22Rv1 (cell line): ENCODE data around the gene PTPDC1.

Source experiments
- H3K27ac ChIP-seq: fragments of 450-650 bp; 2 replicates; pipeline ENCODE4 v1.5.1; 2017
- CTCF ChIP-seq: fragments of 450-650 bp; IDR thresholded peaks from 2 replicates; pipeline ENCODE4 v1.5.1; 2017; ENCODE audit warnings: mild to moderate bottlenecking
- ZFX ChIP-seq: fragments of 450-650 bp; IDR thresholded peaks from 2 replicates; pipeline ENCODE4 v1.6.1; 2017; ENCODE audit warnings: antibody characterized with exemption, borderline replicate concordance

PTPDC1 gene

DNA sequence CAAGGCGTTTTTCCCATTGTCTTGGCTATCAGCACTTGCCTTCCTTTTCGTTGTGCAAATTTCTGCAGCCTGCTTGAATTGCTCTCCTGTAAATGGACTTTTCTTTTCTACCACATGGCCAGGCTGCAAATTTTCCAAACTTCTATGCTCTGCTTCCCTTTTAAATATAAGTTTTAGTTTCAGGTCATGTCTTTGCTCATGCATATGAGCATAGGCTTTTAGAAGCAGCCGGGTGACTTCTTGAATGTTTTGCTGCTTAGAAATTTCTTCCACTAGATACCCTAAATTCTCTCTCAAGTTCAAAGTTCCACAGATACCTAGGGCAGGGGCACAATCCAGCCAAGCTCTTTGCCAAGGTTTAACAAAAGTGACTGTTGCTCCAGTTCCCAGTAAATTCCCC lies 22.4 kb upstream of the PTPDC1 start:
- TF ChIP-seq ZFX (no peak), CTCF (no peak)
- no peak overlapping the region for H3K27ac ChIP-seq

GRCh38 chr9:94065535-94065961 lies 18.7 kb upstream of the PTPDC1 start:
- TF ChIP-seq CTCF (peak; percentile 90), ZFX (no peak)
- H3K27ac ChIP-seq = no peak overlapping the region

DNA sequence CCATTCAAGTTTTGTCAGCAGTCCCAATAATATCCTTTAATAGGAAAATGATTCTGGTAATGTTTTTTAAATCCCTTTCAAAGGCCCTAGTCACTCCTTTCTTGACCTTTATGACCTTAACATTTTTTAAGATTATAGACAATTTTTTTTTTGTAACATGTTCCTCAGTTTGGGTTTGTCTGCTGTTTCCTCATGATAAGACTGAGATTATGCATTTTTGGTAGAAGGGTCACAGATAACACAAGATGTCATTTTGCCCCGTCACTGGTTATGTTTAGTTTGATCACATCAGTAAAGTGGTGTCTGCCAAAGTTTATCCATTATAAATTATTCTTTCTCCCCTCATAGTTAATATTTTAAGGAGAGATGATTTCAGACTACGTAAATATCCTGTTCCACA lies 16.0 kb upstream of the PTPDC1 start:
- TF ChIP-seq ZFX (no peak), CTCF (no peak)
- H3K27ac ChIP-seq = no peak overlapping the region

DNA sequence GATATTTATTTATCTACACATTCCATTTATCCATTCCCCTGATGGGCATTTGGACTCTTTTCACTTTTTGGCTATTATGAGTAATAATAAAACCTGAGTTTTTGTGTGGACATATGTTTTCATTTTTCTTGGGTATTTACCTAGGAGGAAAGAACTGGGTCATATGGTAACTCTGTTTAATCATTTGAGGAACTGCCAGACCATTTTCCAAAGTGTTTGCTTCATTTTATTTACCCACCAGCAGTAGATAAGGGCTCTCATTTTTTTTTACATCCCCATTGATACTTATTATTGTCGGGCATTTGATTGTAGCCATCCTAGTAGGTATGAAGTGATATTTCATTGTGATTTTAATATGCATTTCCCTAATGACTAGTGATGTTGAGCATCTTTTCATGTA lies 7.7 kb upstream of the PTPDC1 start:
- H3K27ac ChIP-seq = no peak overlapping the region
- no peak for TF ChIP-seq ZFX
- no peak for TF ChIP-seq CTCF

GRCh38 chr9:94078086-94078485 lies 6.2 kb upstream of the PTPDC1 start:
- no peak overlapping the region for H3K27ac ChIP-seq
- TF ChIP-seq ZFX (no peak), CTCF (no peak)

DNA sequence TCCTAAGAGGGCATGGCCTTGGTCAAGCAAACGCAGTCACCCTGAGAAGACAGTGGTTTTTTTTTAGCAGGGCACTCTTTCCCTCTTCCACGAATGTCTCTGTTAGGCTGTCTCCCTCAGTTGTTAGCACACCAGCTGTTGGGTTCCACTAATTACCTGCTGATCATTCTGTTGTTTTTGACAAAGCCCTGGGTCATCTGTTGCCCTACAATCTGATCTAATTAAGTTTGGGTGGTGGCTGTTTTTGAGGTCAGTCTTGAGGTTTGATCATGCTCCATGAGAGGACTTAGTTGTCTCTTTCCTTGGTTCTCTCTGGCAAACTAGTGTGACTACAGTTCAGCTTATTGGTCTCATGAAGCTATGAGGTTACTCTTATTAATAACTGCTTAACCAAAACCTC lies 5.0 kb upstream of the PTPDC1 start:
- no peak overlapping the region for H3K27ac ChIP-seq
- TF ChIP-seq CTCF (no peak), ZFX (no peak)

DNA sequence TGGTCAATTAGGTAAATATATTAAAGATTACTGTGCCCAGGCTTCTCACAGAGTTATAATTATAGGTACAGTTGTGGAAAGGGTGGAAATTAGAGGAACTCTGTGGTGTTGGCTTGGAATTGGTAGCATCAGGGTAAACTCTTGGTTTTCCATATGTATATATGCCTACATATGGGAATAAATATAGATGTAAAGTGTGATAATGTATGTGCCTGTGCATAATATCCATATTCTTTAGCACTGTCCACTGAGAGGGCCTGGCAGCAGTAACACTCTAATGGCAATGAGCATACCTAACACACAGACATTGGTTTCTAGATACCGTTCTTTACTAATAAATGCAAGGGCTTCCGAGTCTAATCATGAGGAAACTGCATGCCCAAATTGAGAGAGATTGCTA lies 4.0 kb upstream of the PTPDC1 start:
- TF ChIP-seq ZFX = no peak
- no peak overlapping the region for H3K27ac ChIP-seq

- TF ChIP-seq ZFX (no peak), CTCF (no peak)
- H3K27ac ChIP-seq = no peak overlapping the region
These were observed 2.8 kb upstream of the PTPDC1 start for GRCh38 chr9:94081435-94081834.
